Mesenchymal stem cell (in vitro differentiated cells and primary cell): ENCODE measurements around the gene JPH2.

Experiments
- DNase-seq: peaks from one replicate; pipeline ENCODE4 v3.0.0-alpha.2; 2013
- H2AFZ ChIP-seq: one replicate; pipeline ENCODE4 v1.6.1; 2013; ENCODE audit warnings: low read depth, mild to moderate bottlenecking, control low read depth, inconsistent platforms, low read length, moderate library complexity
- H2AK5ac ChIP-seq: 2 replicates; pipeline ENCODE4 v1.6.1; 2013; ENCODE audit warnings: low read length, moderate library complexity, mild to moderate bottlenecking, inconsistent platforms; ENCODE audit not compliant: severe bottlenecking
- H2BK120ac ChIP-seq: one replicate; pipeline ENCODE4 v1.6.1; 2013; ENCODE audit warnings: low read depth, mild to moderate bottlenecking, inconsistent platforms, low read length, moderate library complexity
- H2BK12ac ChIP-seq, 2 experiments: one replicate each; pipeline ENCODE4 v1.6.1; 2013; ENCODE audit warnings: inconsistent platforms in 2 of 2, low read length in 2 of 2, mild to moderate bottlenecking in 2 of 2, moderate library complexity in 2 of 2, control low read depth in 1 of 2
- H2BK15ac ChIP-seq: one replicate; pipeline ENCODE4 v1.6.1; 2013; ENCODE audit warnings: mild to moderate bottlenecking, low read depth, inconsistent platforms; ENCODE audit not compliant: poor library complexity, severe bottlenecking
- H2BK5ac ChIP-seq: 2 replicates; pipeline ENCODE4 v1.6.1; 2013; ENCODE audit warnings: low read depth, mild to moderate bottlenecking, low read length, control low read depth, inconsistent platforms; ENCODE audit not compliant: poor library complexity, severe bottlenecking
- H3K14ac ChIP-seq, 2 experiments: one replicate each; pipeline ENCODE4 v1.6.1; 2013; ENCODE audit warnings: inconsistent platforms in 2 of 2, low read length in 2 of 2, control low read depth in 1 of 2, mild to moderate bottlenecking in 1 of 2, moderate library complexity in 1 of 2
- H3K18ac ChIP-seq, 2 experiments: one replicate each; pipeline ENCODE4 v1.6.1; 2013; ENCODE audit warnings: inconsistent platforms in 2 of 2, low read length in 2 of 2, control low read depth in 1 of 2, low read depth in 1 of 2, mild to moderate bottlenecking in 1 of 2
- H3K23ac ChIP-seq, 2 experiments: one replicate each; pipeline ENCODE4 v1.6.1; 2013; ENCODE audit warnings: inconsistent platforms in 2 of 2, low read length in 2 of 2, mild to moderate bottlenecking in 2 of 2, moderate library complexity in 2 of 2, control low read depth in 1 of 2
- H3K27ac ChIP-seq: 2 replicates; pipeline ENCODE4 v1.5.1; 2013; ENCODE audit warnings: mild to moderate bottlenecking, moderate library complexity, low read length, control low read depth, inconsistent platforms; ENCODE audit not compliant: poor library complexity, severe bottlenecking
- H3K27me3 ChIP-seq, 2 experiments: 2 replicates each; pipeline versions ENCODE4 v1.6.1 to v1.7.0; 2013; ENCODE audit warnings: low read length in 2 of 2, mild to moderate bottlenecking in 2 of 2, moderate library complexity in 2 of 2, control low read depth in 1 of 2, inconsistent platforms in 1 of 2; ENCODE audit not compliant: control insufficient read depth in 1 of 2, insufficient read depth in 1 of 2
- H3K36me3 ChIP-seq, 2 experiments: 2 replicates each; pipeline versions ENCODE4 v1.6.1 to v1.7.0; 2013; ENCODE audit warnings: low read length in 2 of 2, control low read depth in 1 of 2, inconsistent platforms in 1 of 2, low read depth in 1 of 2, mild to moderate bottlenecking in 1 of 2; ENCODE audit not compliant: insufficient read depth in 2 of 2, control insufficient read depth in 1 of 2
- H3K4ac ChIP-seq, 2 experiments: one replicate each; pipeline ENCODE4 v1.6.1; 2013; ENCODE audit warnings: inconsistent platforms in 2 of 2, low read length in 2 of 2, mild to moderate bottlenecking in 2 of 2, moderate library complexity in 2 of 2, control low read depth in 1 of 2, low read depth in 1 of 2
- H3K4me1 ChIP-seq: 2 replicates; pipeline ENCODE4 v1.6.1; 2013; ENCODE audit warnings: low read depth, low read length, control low read depth; ENCODE audit not compliant: control insufficient read depth, insufficient read depth
- H3K4me2 ChIP-seq: 2 replicates; pipeline ENCODE4 v1.6.1; 2013; ENCODE audit warnings: low read length, mild to moderate bottlenecking, inconsistent platforms; ENCODE audit not compliant: poor library complexity, severe bottlenecking
- H3K4me3 ChIP-seq, 2 experiments: 2 replicates each; pipeline versions ENCODE4 v1.5.1 to v1.7.0; 2013; ENCODE audit warnings: low read length in 2 of 2, mild to moderate bottlenecking in 2 of 2, control low read depth in 1 of 2, low read depth in 1 of 2; ENCODE audit not compliant: insufficient read depth in 1 of 2
- H3K79me1 ChIP-seq: replicated peaks from 2 replicates; pipeline ENCODE4 v1.6.1; 2013; ENCODE audit warnings: mild to moderate bottlenecking, control low read depth, low read length, inconsistent platforms; ENCODE audit not compliant: poor library complexity, severe bottlenecking
- H3K9ac ChIP-seq: 2 replicates; pipeline ENCODE4 v1.7.0; 2013; ENCODE audit warnings: mild to moderate bottlenecking, low read length, moderate library complexity
- H3K9me3 ChIP-seq: 2 replicates; pipeline ENCODE4 v1.7.0; 2013; ENCODE audit warnings: mild to moderate bottlenecking, low read length; ENCODE audit not compliant: control insufficient read depth
- H4K8ac ChIP-seq: one replicate; pipeline ENCODE4 v1.6.1; 2013; ENCODE audit warnings: inconsistent platforms, mild to moderate bottlenecking, low read length, moderate library complexity
- H4K91ac ChIP-seq: one replicate; pipeline ENCODE4 v1.6.1; 2013; ENCODE audit warnings: mild to moderate bottlenecking, low read length, inconsistent platforms
- whole genome bisulfite sequencing: methylation state at CpG from one replicate; pipeline ENCODE4 v1.1.7; 2013; ENCODE audit warnings: mixed read lengths; 5-methylcytosine and 5-hydroxymethylcytosine counted together

The JPH2 gene

GRCh38 chr20:44068316-44069201, 118.4 kb downstream of the JPH2 start:
- Histone ChIP-seq H3K4me2 (no peak overlapping the region), H2AFZ (no peak overlapping the region), H3K4me1 (no peaks in the 10 kb centered on the region), H3K9me3 (no peaks in the 10 kb centered on the region), H4K8ac (no peak overlapping the region), H2BK120ac (no peak overlapping the region), H4K91ac (no peak overlapping the region), H3K18ac (no peak overlapping the region), H3K14ac (no peak overlapping the region), H3K36me3 (no peaks in the 10 kb centered on the region), H2BK12ac (no peak overlapping the region), H3K4ac (no peak overlapping the region), H2BK15ac (no peak overlapping the region), H2AK5ac (no peak overlapping the region), H3K4me3 (no peak overlapping the region), H3K79me1 (no peaks in the 10 kb centered on the region), H3K23ac (no peak overlapping the region), H3K27me3 (peaks cover 29 to 56% of the 10 kb centered on the region in 2 experiments), H3K9ac (no peak overlapping the region), H2BK5ac (no peak overlapping the region), H3K27ac (no peak overlapping the region)
- no peak for DNase-seq
- WGBS = 91% methylated on average over 29 of the region's 30 CpGs

GRCh38 chr20:44067650-44068081, 119.3 kb downstream of the JPH2 start:
- H2BK15ac ChIP-seq = no peak overlapping the region
- H2BK12ac ChIP-seq = no peak overlapping the region
- H3K4me3 ChIP-seq = no peak overlapping the region
- H3K18ac ChIP-seq = peak overlapping the region in 1 of 2 experiments; percentile 11
- H4K91ac ChIP-seq = no peak overlapping the region
- no peak overlapping the region for H3K4ac ChIP-seq
- no peaks in the 10 kb centered on the region for H3K4me1 ChIP-seq
- H3K27me3 ChIP-seq = peaks cover 23 to 48% of the 10 kb centered on the region in 2 experiments
- no peak for DNase-seq
- H2BK120ac ChIP-seq = no peak overlapping the region
- H3K23ac ChIP-seq = no peak overlapping the region
- WGBS = 98% methylated on average over 15 of the region's 15 CpGs
- no peak overlapping the region for H3K27ac ChIP-seq
- H3K9ac ChIP-seq = no peak overlapping the region
- H3K79me1 ChIP-seq = no peaks in the 10 kb centered on the region
- H3K36me3 ChIP-seq = no peaks in the 10 kb centered on the region
- no peak overlapping the region for H4K8ac ChIP-seq
- no peak overlapping the region for H3K14ac ChIP-seq
- no peak overlapping the region for H2AFZ ChIP-seq
- no peak overlapping the region for H2AK5ac ChIP-seq
- H2BK5ac ChIP-seq = no peak overlapping the region
- H3K9me3 ChIP-seq = no peaks in the 10 kb centered on the region
- no peak overlapping the region for H3K4me2 ChIP-seq

DNA sequence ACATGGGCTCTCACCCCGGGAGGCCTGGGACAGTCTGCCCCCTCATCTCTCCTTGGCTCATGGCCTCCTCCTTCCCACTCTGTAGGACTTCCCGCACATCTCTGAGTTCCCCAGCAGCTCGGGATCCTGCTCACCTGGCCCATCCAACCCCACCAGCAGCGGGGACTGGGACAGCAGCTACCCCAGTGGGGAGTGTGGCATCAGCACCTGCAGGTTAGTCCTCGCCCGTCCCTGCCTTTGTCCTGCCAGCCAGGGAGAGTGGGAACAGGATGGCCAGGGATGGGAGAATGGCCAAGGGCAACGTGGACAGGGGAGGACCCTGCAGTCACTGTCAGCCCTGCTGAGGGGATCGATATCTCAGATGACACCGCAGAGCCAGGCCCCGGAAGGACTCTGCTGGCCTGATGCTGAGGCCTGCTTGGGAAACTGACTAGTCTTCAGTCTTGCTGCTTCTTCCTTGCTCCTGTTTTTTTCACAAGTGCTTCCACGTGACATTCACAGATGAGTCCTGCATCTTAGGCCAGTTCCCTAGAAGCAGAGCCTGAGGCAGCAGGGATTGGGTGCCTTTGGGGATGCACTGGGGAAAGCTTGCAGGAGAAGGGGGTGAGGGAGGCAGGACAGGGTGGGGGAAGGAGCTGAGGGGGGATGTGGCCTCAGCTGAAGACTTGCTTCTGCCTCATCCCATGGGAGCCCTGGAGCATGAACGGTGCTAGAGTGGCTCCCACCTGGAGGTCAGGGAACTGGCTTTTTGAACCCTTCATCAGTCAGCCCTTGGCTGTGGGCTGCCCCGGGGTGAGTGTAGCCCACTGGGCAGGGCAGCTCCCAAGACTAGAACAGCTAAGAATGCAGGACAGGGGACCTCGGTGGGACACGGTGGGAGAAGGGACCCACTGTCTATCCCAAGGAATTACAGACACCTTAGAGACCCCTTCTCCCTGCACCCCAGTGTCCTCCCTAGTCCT, 120.1 kb downstream of the JPH2 start:
- no peak overlapping the region for H2BK5ac ChIP-seq
- H3K18ac ChIP-seq = no peak overlapping the region
- no peak overlapping the region for H3K27ac ChIP-seq
- 93% methylated on average over 15 of the region's 15 CpGs for WGBS
- H3K4me3 ChIP-seq = peak overlapping the region in 1 of 2 experiments; percentile 32
- H2AK5ac ChIP-seq = no peak overlapping the region
- no peak overlapping the region for H3K14ac ChIP-seq
- peaks cover 19 to 47% of the 10 kb centered on the region in 2 experiments for H3K27me3 ChIP-seq
- no peak overlapping the region for H2BK12ac ChIP-seq
- no peaks in the 10 kb centered on the region for H3K36me3 ChIP-seq
- no peak overlapping the region for H3K4me2 ChIP-seq
- no peaks in the 10 kb centered on the region for H3K9me3 ChIP-seq
- H3K79me1 ChIP-seq = no peaks in the 10 kb centered on the region
- DNase-seq = no peak
- no peak overlapping the region for H4K91ac ChIP-seq
- H4K8ac ChIP-seq = no peak overlapping the region
- no peak overlapping the region for H2AFZ ChIP-seq
- no peak overlapping the region for H2BK120ac ChIP-seq
- H3K23ac ChIP-seq = no peak overlapping the region
- no peak overlapping the region for H3K4ac ChIP-seq
- no peak overlapping the region for H3K9ac ChIP-seq
- no peaks in the 10 kb centered on the region for H3K4me1 ChIP-seq
- no peak overlapping the region for H2BK15ac ChIP-seq
